H1 (cell line): Measurements from ENCODE around the gene LHCGR.

Experiments used
- BCL11A ChIP-seq, 2 experiments: IDR thresholded peaks; one replicate each; pipeline ENCODE4 v1.6.1; 2011; ENCODE audit warnings: low read depth in 2 of 2, low read length in 2 of 2, mild to moderate bottlenecking in 2 of 2
- CEBPB ChIP-seq: IDR thresholded peaks from 2 replicates; pipeline ENCODE4 v1.6.1; 2012; ENCODE audit warnings: low read depth, low read length
- CHD1 ChIP-seq: IDR thresholded peaks from 2 replicates; pipeline ENCODE4 v1.6.1; 2012; ENCODE audit warnings: low read depth, low read length, improper control_type of control experiment
- CTCF ChIP-seq, 3 experiments: IDR thresholded peaks; 1 replicate in 2 of 3; 2 replicates in 1 of 3; pipeline versions ENCODE4 v1.5.1 to v1.6.1; 2011; ENCODE audit warnings: low read length in 3 of 3, mild to moderate bottlenecking in 3 of 3, inconsistent platforms in 2 of 3, low read depth in 1 of 3, moderate library complexity in 1 of 3; ENCODE audit not compliant: insufficient read depth in 1 of 3; ENCODE audit errors: control extremely low read depth in 1 of 3
- EZH2 ChIP-seq: fragments of 200-600 bp; sonication (generic); IDR thresholded peaks from 2 replicates; pipeline ENCODE4 v1.7.1; 2012; ENCODE audit warnings: low read depth, mild to moderate bottlenecking, moderate library complexity, low read length, inconsistent platforms; ENCODE audit not compliant: severe bottlenecking
- JUND ChIP-seq: IDR thresholded peaks from 2 replicates; pipeline ENCODE4 v1.6.1; 2011; ENCODE audit warnings: mild to moderate bottlenecking, improper control_type of control experiment, low read length
- MAFK ChIP-seq: IDR thresholded peaks from 2 replicates; pipeline ENCODE4 v1.6.1; 2012; ENCODE audit warnings: low read depth, mild to moderate bottlenecking, improper control_type of control experiment, low read length
- PHF8 ChIP-seq: fragments of 200-600 bp; sonication (generic); conservative IDR thresholded peaks from 2 replicates; pipeline ENCODE4 v1.7.1; 2012; ENCODE audit warnings: low read depth, mild to moderate bottlenecking, inconsistent platforms, low read length, moderate library complexity
- POLR2AphosphoS5 ChIP-seq: IDR thresholded peaks from 2 replicates; pipeline ENCODE4 v1.6.1; 2011; ENCODE audit warnings: low read depth, low read length
- TCF12 ChIP-seq: IDR thresholded peaks from 2 replicates; pipeline ENCODE4 v1.6.1; 2011; ENCODE audit warnings: low read depth, mild to moderate bottlenecking, low read length
- ZNF274 ChIP-seq: IDR thresholded peaks from 2 replicates; pipeline ENCODE4 v1.7.0; 2012; ENCODE audit warnings: low read length, borderline replicate concordance; ENCODE audit errors: extremely low read depth

GRCh38 chr2:48747319-48747718 lies 8.2 kb downstream of the LHCGR start:
- TF ChIP-seq MAFK, result no peak
- no peak for TF ChIP-seq ZNF274
- TF ChIP-seq CHD1, result no peak
- no peak for TF ChIP-seq EZH2
- TF ChIP-seq CTCF (IDR thresholded peaks at IDR 0.05; ENCODE audit: control extremely low read depth in 1 of 3, insufficient read depth in 1 of 3, low read depth in 1 of 3, low read length in 3 of 3), result no peak
- TF ChIP-seq POLR2AphosphoS5, result no peak
- no peak for TF ChIP-seq CEBPB
- no peak for TF ChIP-seq BCL11A (IDR thresholded peaks at IDR 0.05; ENCODE audit: low read depth in 2 of 2, low read length in 2 of 2)
- TF ChIP-seq PHF8, result no peak
- TF ChIP-seq JUND, result no peak
- no peak for TF ChIP-seq TCF12
